Stimulated activated memory B cell treated with anti-CD40 and anti-IgM and Interleukin-4, amounts not matched to agents 10 μg/mL and 1 μg/mL and 100 μg/mL, for 72 hours (primary cell): ENCODE results near the gene FGF1.
A peak's percentile ranks its signal among the peaks of the same experiment; 100 is the strongest.

ENCODE experiments used
- ATAC-seq: fragments of 150-1000 bp; cut with Tn5 transposase; 2 replicates; pipeline ENCODE4 v1.10.0; 2021
- H3K27ac Mint-ChIP-seq: one replicate; pipeline ENCODE4 v1.8.0; 2022; ENCODE audit warnings: mild to moderate bottlenecking, mixed read lengths
- H3K27me3 Mint-ChIP-seq: one replicate; pipeline ENCODE4 v1.8.0; 2022; ENCODE audit warnings: mixed read lengths
- H3K36me3 Mint-ChIP-seq: one replicate; pipeline ENCODE4 v1.8.0; 2022; ENCODE audit warnings: mixed read lengths
- H3K4me1 Mint-ChIP-seq: one replicate; pipeline ENCODE4 v1.8.0; 2022; ENCODE audit warnings: mixed read lengths
- H3K4me3 Mint-ChIP-seq: one replicate; pipeline ENCODE4 v1.8.0; 2022; ENCODE audit warnings: mild to moderate bottlenecking, moderate library complexity, mixed read lengths
- H3K9me3 Mint-ChIP-seq: one replicate; pipeline ENCODE4 v1.8.0; 2022; ENCODE audit warnings: mixed read lengths

The FGF1 gene

DNA sequence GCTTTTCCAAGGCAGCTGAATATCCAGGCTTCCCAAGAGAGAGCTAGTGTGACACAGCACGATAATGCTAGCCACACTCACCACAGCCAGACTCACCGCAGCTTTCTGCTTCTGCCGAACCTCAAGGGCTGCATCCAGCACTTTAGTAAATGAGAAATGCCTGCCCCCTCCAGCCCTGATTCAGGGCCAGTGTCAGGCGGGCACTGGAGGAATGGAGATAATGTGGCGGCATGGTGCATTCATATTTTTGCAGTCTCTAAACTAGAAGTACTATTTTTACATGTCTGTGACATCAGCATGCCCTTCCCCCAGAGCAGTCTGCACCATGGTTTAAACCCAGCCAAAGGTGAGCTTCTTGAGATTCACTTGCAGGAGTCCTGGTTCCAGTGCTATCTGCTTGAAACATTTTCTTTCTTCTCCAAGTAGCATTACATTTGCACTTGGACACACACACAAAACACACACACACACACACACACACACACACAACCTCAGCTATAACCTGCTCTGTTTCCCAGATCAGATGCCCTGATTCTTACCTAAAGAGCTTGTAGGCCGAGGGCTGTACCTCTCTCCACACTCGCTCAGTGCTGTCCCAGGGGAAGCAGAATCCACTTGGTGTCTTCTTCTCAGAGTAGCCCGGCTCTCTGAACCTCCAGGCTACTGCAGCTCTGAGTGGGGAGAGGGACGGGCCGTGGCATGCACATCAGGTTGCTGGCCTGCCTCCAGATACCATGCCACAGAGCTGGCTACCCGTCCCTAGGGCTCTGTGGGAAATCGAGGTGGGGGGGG, at the start of gene FGF1:
FGF1 (minus strand) TSS at position 673 of the 792 bp plus-strand sequence. CDS start 71,963 bp downstream, outside the sequence.
- no peak for ATAC-seq
- H3K4me3 Mint-ChIP-seq, result no peak within 1 kb of the TSS
- H3K4me1 Mint-ChIP-seq, result no peaks in the 10 kb centered on the region
- peaks cover 16% of the 10 kb centered on the region for H3K27me3 Mint-ChIP-seq
- H3K27ac Mint-ChIP-seq, result no peak within 1 kb of the TSS
- no peaks in the 10 kb centered on the region for H3K9me3 Mint-ChIP-seq
- no peaks in the 10 kb centered on the region for H3K36me3 Mint-ChIP-seq

- Mint-ChIP-seq H3K36me3 (no peaks in the 10 kb centered on the region), H3K4me3 (no peak overlapping the region), H3K27me3 (peaks cover 20% of the 10 kb centered on the region), H3K9me3 (no peaks in the 10 kb centered on the region), H3K27ac (no peak overlapping the region), H3K4me1 (no peaks in the 10 kb centered on the region)
- ATAC-seq, result no peak
Observed at GRCh38 chr5:142727735-142728047, 41.8 kb upstream of the FGF1 start.

DNA sequence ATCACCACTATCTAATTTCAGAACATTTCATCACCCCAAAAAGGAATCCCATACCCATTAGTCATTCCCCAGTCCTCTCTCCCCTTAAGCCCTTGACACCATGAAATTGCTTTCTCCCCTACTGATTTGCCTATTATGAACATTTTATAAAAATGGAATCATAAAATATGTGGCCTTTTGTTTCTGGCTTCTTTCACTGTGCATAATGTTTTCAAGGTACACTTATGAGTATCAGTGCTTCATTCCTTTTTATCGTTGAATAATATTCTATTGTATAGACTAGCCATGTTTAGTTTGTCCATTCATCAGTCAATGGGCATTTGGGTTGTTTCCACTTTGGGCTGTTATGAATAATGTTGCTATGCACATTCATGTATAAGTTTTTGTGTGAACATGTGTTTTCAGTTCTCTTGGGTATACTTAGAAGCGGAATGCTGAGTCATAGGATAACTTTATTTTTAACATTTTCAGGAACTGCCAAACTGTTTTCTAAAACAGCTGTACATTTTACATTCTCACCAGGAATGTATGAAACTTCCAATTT, 40.4 kb upstream of the FGF1 start:
- Mint-ChIP-seq H3K27ac (no peak overlapping the region), H3K27me3 (peaks cover 20% of the 10 kb centered on the region), H3K4me1 (no peaks in the 10 kb centered on the region), H3K9me3 (no peaks in the 10 kb centered on the region), H3K4me3 (no peak overlapping the region), H3K36me3 (no peaks in the 10 kb centered on the region)
- ATAC-seq, result no peak

- no peaks in the 10 kb centered on the region for H3K9me3 Mint-ChIP-seq
- no peaks in the 10 kb centered on the region for H3K4me1 Mint-ChIP-seq
- H3K27me3 Mint-ChIP-seq, result peaks cover 20% of the 10 kb centered on the region
- H3K4me3 Mint-ChIP-seq, result no peak overlapping the region
- no peaks in the 10 kb centered on the region for H3K36me3 Mint-ChIP-seq
- ATAC-seq, result no peak
- no peak overlapping the region for H3K27ac Mint-ChIP-seq
Observed at GRCh38 chr5:142725231-142726187, 39.6 kb upstream of the FGF1 start.

DNA sequence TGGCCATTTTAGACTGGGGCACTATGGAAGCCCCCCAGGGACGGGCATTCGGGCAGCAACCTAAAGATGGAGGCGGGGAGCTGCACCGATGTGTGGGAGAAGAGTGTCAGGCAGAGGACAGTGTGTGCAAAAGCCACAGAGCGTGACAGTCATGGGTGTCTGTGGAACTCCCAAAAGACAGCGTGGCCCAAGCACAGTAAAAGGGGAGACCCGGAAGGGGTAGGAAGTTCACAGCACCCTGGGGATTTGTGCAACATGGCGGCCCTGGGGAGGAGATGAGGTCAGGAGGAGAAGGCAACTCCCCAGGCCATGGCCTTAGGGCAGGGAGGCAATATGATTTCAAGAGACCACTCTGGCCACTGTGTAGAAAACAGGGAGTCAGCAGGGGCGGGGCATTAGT, 38.9 kb upstream of the FGF1 start:
- Mint-ChIP-seq H3K9me3 (no peaks in the 10 kb centered on the region), H3K36me3 (no peaks in the 10 kb centered on the region), H3K27me3 (peaks cover 22% of the 10 kb centered on the region), H3K27ac (no peak overlapping the region), H3K4me3 (no peak overlapping the region), H3K4me1 (no peaks in the 10 kb centered on the region)
- ATAC-seq, result no peak

- Mint-ChIP-seq H3K4me1 (no peaks in the 10 kb centered on the region), H3K9me3 (no peaks in the 10 kb centered on the region), H3K27me3 (peaks cover 42% of the 10 kb centered on the region)
Observed at GRCh38 chr5:142722896-142723295, 37.0 kb upstream of the FGF1 start.

DNA sequence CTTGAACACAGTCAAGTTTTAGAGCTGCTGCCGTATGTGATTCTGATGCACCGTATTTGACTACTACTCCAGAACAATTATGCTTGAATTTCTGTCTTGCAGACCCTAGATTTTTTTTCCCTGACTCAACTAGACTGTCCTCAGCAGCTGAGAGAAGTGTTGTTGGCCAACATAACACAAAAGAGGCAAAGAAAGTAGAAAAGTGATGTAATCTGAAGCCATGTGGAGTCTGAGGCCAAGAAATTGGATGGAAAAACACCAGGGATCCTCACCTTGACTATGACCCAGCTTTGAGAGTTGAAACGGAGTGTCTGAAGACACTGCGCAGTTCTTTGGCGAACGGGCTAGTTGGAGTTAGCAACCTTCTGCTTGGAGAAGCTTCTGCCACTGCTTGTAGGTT, 36.3 kb upstream of the FGF1 start:
- Mint-ChIP-seq H3K27me3 (peaks cover 49% of the 10 kb centered on the region), H3K27ac (no peak overlapping the region), H3K4me3 (no peak overlapping the region), H3K36me3 (no peaks in the 10 kb centered on the region), H3K4me1 (no peaks in the 10 kb centered on the region), H3K9me3 (no peaks in the 10 kb centered on the region)
- ATAC-seq, result no peak

More at GRCh38 chr5:142722896-142723295, 37.0 kb upstream of the FGF1 start:
- ATAC-seq, result no peak
- H3K4me3 Mint-ChIP-seq, result no peak overlapping the region
- H3K36me3 Mint-ChIP-seq, result no peaks in the 10 kb centered on the region
- H3K27ac Mint-ChIP-seq, result no peak overlapping the region

DNA sequence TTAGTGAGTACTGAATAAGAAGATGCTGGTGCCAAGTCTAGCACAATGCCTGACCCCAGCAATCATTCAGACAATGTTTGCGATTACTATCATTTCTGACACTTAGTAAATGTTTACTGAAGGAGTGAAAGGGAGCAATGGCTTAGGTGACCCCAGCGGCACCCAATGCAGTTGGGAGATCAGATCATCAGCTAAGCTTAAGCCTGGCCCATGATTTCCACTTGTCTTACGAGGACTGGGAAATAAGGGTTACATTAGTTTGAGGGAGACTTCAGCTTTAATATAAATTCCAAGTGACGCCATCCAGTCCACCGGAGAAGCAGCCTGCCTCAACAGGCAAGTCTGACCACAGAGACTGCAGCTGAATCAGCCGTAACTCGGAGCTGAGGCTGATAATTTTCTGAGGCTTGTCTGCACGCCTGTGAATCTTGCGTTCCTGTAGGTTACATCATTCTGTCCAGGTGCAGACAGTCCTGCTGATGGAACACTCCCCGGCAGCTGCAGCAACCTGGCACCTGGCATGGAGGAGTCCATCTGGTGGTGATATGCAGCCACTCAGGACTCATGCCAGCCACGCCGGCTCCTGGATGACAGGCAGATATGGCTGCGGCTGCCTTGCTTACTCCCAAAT, 34.9 kb upstream of the FGF1 start:
- Mint-ChIP-seq H3K9me3 (no peaks in the 10 kb centered on the region), H3K27me3 (peaks cover 47% of the 10 kb centered on the region), H3K4me3 (no peak overlapping the region), H3K4me1 (no peaks in the 10 kb centered on the region), H3K36me3 (no peaks in the 10 kb centered on the region), H3K27ac (no peak overlapping the region)
- no peak for ATAC-seq

GRCh38 chr5:142719836-142720370, 34.0 kb upstream of the FGF1 start:
- Mint-ChIP-seq H3K36me3 (no peaks in the 10 kb centered on the region), H3K4me1 (no peaks in the 10 kb centered on the region), H3K27ac (no peak overlapping the region), H3K27me3 (peaks cover 38% of the 10 kb centered on the region), H3K4me3 (no peak overlapping the region), H3K9me3 (no peaks in the 10 kb centered on the region)
- ATAC-seq, result no peak

DNA sequence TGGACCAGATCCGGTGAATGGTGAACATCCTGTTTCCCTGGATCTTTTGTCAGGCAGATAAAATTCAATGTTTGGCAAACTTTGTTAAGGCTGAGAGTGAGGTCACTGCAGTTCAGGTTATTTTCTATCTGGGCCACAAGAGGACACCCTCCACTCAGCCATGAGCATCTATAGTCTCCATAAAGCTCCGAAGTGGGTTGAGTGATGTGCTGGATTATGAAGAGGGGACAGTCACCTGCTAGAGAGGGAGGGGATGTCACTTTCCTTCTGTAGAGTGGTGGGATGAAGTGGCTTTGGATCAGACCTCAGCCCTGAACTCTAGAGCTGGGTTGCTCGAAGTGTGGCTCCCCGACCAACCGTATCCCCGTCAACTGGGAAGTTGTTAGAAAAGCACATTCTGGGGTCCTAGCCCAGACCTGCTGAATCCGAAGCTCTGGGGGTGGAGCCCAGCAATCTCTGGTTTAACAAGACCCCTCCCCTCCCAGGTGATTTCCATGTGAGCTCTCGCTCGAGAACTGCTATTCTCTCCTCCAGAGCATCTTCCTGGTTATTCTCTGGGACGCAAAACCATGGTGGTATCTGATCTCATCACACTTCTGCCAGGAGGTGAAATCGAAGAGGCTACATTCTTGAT, 31.8 kb upstream of the FGF1 start:
- H3K9me3 Mint-ChIP-seq, result no peaks in the 10 kb centered on the region
- no peak overlapping the region for H3K27ac Mint-ChIP-seq
- no peak for ATAC-seq

DNA sequence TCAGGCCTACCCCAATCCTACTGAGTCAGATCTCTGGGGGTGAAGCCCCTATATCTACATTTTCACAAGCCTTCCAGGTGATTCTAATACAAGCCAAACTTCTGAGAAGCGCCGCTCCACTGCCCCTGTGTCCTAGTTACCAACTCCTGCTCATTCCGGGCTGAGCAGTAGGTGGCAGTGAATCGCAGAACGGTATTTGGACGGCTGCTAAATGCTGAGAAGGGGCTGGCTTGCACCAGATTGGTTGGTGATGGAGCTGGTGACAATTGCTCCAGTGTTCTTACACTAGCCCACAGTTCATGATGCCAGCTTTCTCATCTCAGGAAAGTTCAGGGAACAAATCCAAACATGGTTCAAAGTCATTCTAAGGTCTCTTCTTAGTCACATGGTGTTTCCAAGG, 31.1 kb upstream of the FGF1 start:
- H3K4me3 Mint-ChIP-seq, result no peak overlapping the region
- H3K27me3 Mint-ChIP-seq, result peaks cover 29% of the 10 kb centered on the region
- H3K27ac Mint-ChIP-seq, result no peak overlapping the region
- peaks cover 9% of the 10 kb centered on the region for H3K4me1 Mint-ChIP-seq
- H3K9me3 Mint-ChIP-seq, result no peaks in the 10 kb centered on the region
- H3K36me3 Mint-ChIP-seq, result no peaks in the 10 kb centered on the region
- ATAC-seq, result peak; percentile 60

More for the DNA sequence above, 31.8 kb upstream of the FGF1 start:
- no peaks in the 10 kb centered on the region for H3K36me3 Mint-ChIP-seq
- H3K27me3 Mint-ChIP-seq, result peaks cover 29% of the 10 kb centered on the region
- H3K4me1 Mint-ChIP-seq, result peaks cover 9% of the 10 kb centered on the region
- no peak overlapping the region for H3K4me3 Mint-ChIP-seq

DNA sequence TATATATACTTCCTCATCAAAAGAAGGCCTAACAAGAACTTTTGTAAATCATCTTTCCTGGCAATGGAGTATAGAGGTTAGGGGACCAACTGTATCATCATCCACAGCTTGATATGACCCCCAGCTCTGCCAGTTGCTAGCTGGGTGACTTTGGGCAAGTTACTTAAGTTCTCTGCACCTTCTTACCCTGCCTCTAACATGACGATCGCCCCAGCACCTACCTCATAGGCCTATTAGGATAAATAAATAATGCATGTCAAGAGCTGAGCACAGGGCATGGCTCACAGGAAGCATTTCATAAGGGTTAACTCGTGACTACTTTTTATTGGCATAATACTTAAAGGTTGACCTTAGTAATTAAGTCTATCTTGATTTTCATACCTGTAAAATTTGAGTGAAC, 29.4 kb upstream of the FGF1 start:
- Mint-ChIP-seq H3K9me3 (peaks cover 3% of the 10 kb centered on the region), H3K36me3 (no peaks in the 10 kb centered on the region), H3K4me1 (peaks cover 9% of the 10 kb centered on the region), H3K4me3 (no peak overlapping the region), H3K27me3 (peaks cover 29% of the 10 kb centered on the region), H3K27ac (no peak overlapping the region)
- ATAC-seq, result no peak

- H3K27ac Mint-ChIP-seq, result peak overlapping the region; percentile 32
- peaks cover 12% of the 10 kb centered on the region for H3K27me3 Mint-ChIP-seq
- peak overlapping the region; percentile 81 for H3K4me3 Mint-ChIP-seq
- H3K36me3 Mint-ChIP-seq, result no peaks in the 10 kb centered on the region
- peak; percentile 99 for ATAC-seq
- peaks cover 3% of the 10 kb centered on the region for H3K9me3 Mint-ChIP-seq
- peaks cover 9% of the 10 kb centered on the region for H3K4me1 Mint-ChIP-seq
Observed at GRCh38 chr5:142713121-142713706, 27.3 kb upstream of the FGF1 start.

GRCh38 chr5:142703153-142703552, 17.3 kb upstream of the FGF1 start:
- H3K4me1 Mint-ChIP-seq, result no peaks in the 10 kb centered on the region

More at GRCh38 chr5:142703153-142703552, 17.3 kb upstream of the FGF1 start:
- Mint-ChIP-seq H3K4me3 (no peak overlapping the region), H3K27ac (no peak overlapping the region), H3K36me3 (no peaks in the 10 kb centered on the region), H3K27me3 (peaks cover 52% of the 10 kb centered on the region), H3K9me3 (peaks cover 3% of the 10 kb centered on the region)
- no peak for ATAC-seq
